WTC11 (cell line): ENCODE results near the gene PNRC1. TPM values are rescaled to one million over a fixed set of nuclear protein-coding genes. Genes with fewer than 3 reads are reported as not detected.

Experiments used
- ATAC-seq: fragments of 200-7000 bp; cut with Tn5 transposase; 2 replicates; pipeline ENCODE4 v1.10.0; 2021; ENCODE audit warnings: mild to moderate bottlenecking, moderate library complexity
- CTCF ChIA-PET: fragments of 300-600 bp; sonication (Branson Sonifier 250); formaldehyde crosslinking; loops from one replicate; lab custom pipeline; 2021; ENCODE audit warnings: antibody characterized with exemption; lab: Charles Lee
- POLR2A ChIA-PET: fragments of 350-600 bp; sonication (Branson Sonifier 250); formaldehyde crosslinking; loops from one replicate; lab custom pipeline; 2021; ENCODE audit warnings: antibody characterized with exemption; lab: Charles Lee
- DNase-seq: peaks from one replicate; pipeline ENCODE4 v3.0.0; 2021; ENCODE audit warnings: low spot score
- H3K27ac Mint-ChIP-seq: 2 replicates; pipeline ENCODE4 v1.8.0; 2021; ENCODE audit warnings: mixed read lengths
- H3K27me3 Mint-ChIP-seq: 2 replicates; pipeline ENCODE4 v1.8.0; 2021; ENCODE audit warnings: low read depth, mild to moderate bottlenecking, moderate library complexity, mixed read lengths
- H3K36me3 Mint-ChIP-seq: 2 replicates; pipeline ENCODE4 v1.8.0; 2021; ENCODE audit warnings: mixed read lengths
- H3K4me1 Mint-ChIP-seq: 2 replicates; pipeline ENCODE4 v1.8.0; 2022; ENCODE audit warnings: mixed read lengths
- H3K4me3 Mint-ChIP-seq: 2 replicates; pipeline ENCODE4 v1.8.0; 2021; ENCODE audit warnings: mild to moderate bottlenecking, moderate library complexity, mixed read lengths
- H3K9me3 Mint-ChIP-seq: 2 replicates; pipeline ENCODE4 v1.8.0; 2021; ENCODE audit warnings: mixed read lengths
- CREB1 ChIP-seq: sonication (generic); formaldehyde crosslinking; IDR thresholded peaks from 2 replicates; pipeline ENCODE4 v1.8.0; 2023; ENCODE audit warnings: mild to moderate bottlenecking, missing genetic modification reagents
- GTF2I ChIP-seq: fragments of 250-450 bp; sonication (Bioruptor Pico); conservative IDR thresholded peaks from 2 replicates; pipeline ENCODE4 v1.4.0; 2021; ENCODE audit warnings: mild to moderate bottlenecking
- IRF1 ChIP-seq: sonication (generic); formaldehyde crosslinking; IDR thresholded peaks from 2 replicates; pipeline ENCODE4 v1.8.0; 2023; ENCODE audit warnings: missing genetic modification reagents
- IRF2 ChIP-seq: sonication (generic); formaldehyde crosslinking; IDR thresholded peaks from 2 replicates; pipeline ENCODE4 v1.8.0; 2022; ENCODE audit warnings: low read depth, missing genetic modification reagents, borderline replicate concordance
- JAZF1 ChIP-seq: fragments of 250-450 bp; sonication (Bioruptor Pico); IDR thresholded peaks from 2 replicates; pipeline ENCODE4 v1.9.0; 2021; ENCODE audit warnings: moderate library complexity, mild to moderate bottlenecking, inconsistent platforms
- JUN ChIP-seq: sonication (generic); formaldehyde crosslinking; IDR thresholded peaks from 2 replicates; pipeline ENCODE4 v1.8.0; 2023; ENCODE audit warnings: mild to moderate bottlenecking, missing genetic modification reagents
- MLX ChIP-seq: sonication (generic); formaldehyde crosslinking; IDR thresholded peaks from 2 replicates; pipeline ENCODE4 v1.8.1; 2023; ENCODE audit warnings: mild to moderate bottlenecking, missing genetic modification reagents, moderate library complexity
- NFE2L1 ChIP-seq: sonication (generic); formaldehyde crosslinking; IDR thresholded peaks from 2 replicates; pipeline ENCODE4 v1.8.1; 2023; ENCODE audit warnings: missing genetic modification reagents
- NFYB ChIP-seq: sonication (generic); formaldehyde crosslinking; conservative IDR thresholded peaks from 2 replicates; pipeline ENCODE4 v1.8.0; 2022; ENCODE audit warnings: low read depth, missing genetic modification reagents
- NR2C2 ChIP-seq: sonication (generic); formaldehyde crosslinking; IDR thresholded peaks from 2 replicates; pipeline ENCODE4 v1.8.0; 2022; ENCODE audit warnings: mild to moderate bottlenecking, missing genetic modification reagents
- PRDM15 ChIP-seq: sonication (generic); formaldehyde crosslinking; IDR thresholded peaks from 2 replicates; pipeline ENCODE4 v1.8.0; 2022; ENCODE audit warnings: missing genetic modification reagents
- SOX15 ChIP-seq: fragments of 250-450 bp; sonication (Bioruptor Pico); IDR thresholded peaks from 2 replicates; pipeline ENCODE4 v1.9.0; 2021; ENCODE audit warnings: mild to moderate bottlenecking
- TCF7 ChIP-seq: sonication (generic); formaldehyde crosslinking; IDR thresholded peaks from 2 replicates; pipeline ENCODE4 v1.8.0; 2022; ENCODE audit warnings: mild to moderate bottlenecking, low read depth, missing genetic modification reagents, moderate library complexity
- TEAD4 ChIP-seq: sonication (generic); formaldehyde crosslinking; IDR thresholded peaks from 2 replicates; pipeline ENCODE4 v1.8.0; 2022; ENCODE audit warnings: mild to moderate bottlenecking, missing genetic modification reagents
- ZMAT4 ChIP-seq: fragments of 250-450 bp; sonication (Bioruptor Pico); IDR thresholded peaks from 2 replicates; pipeline ENCODE4 v1.9.0; 2021; ENCODE audit warnings: mild to moderate bottlenecking
- ZNF138 ChIP-seq: sonication (generic); formaldehyde crosslinking; conservative IDR thresholded peaks from 2 replicates; pipeline ENCODE4 v1.8.1; 2022; ENCODE audit warnings: mild to moderate bottlenecking, moderate library complexity, missing genetic modification reagents
- total RNA-seq: library from RNA; stranded (reverse); gene quantifications from 3 replicates; pipeline ENCODE4 v1.2.3, GENCODE V29; 2021
- TF ChIP-seq, protein P1 (sequence below): fragments of 250-450 bp; sonication (Bioruptor Pico); conservative IDR thresholded peaks from 2 replicates; pipeline ENCODE4 v1.9.0; 2021; ENCODE audit warnings: mild to moderate bottlenecking
- TF ChIP-seq, protein P2 (sequence below): fragments of 250-450 bp; sonication (Bioruptor Pico); IDR thresholded peaks from 2 replicates; pipeline ENCODE4 v2.1.2; 2022; ENCODE audit warnings: mild to moderate bottlenecking, moderate library complexity
- TF ChIP-seq, protein P3 (sequence below): sonication (generic); formaldehyde crosslinking; IDR thresholded peaks from 2 replicates; pipeline ENCODE4 v1.8.1; 2023; ENCODE audit warnings: mild to moderate bottlenecking, missing genetic modification reagents, moderate library complexity

The PNRC1 gene
- total RNA-seq, 1 experiment from 2014 or later: 39.0 TPM

- Mint-ChIP-seq H3K36me3 (peaks cover 13% of the 10 kb centered on the region), H3K27me3 (peaks cover 94% of the 10 kb centered on the region), H3K4me1 (peaks cover 13% of the 10 kb centered on the region), H3K9me3 (peaks cover 22% of the 10 kb centered on the region), H3K4me3 (no peak overlapping the region), H3K27ac (no peak overlapping the region)
- ChIA-PET CTCF (no interaction called here), POLR2A (no interaction called here)
- no peak for ATAC-seq
- TF ChIP-seq, protein P1, sequence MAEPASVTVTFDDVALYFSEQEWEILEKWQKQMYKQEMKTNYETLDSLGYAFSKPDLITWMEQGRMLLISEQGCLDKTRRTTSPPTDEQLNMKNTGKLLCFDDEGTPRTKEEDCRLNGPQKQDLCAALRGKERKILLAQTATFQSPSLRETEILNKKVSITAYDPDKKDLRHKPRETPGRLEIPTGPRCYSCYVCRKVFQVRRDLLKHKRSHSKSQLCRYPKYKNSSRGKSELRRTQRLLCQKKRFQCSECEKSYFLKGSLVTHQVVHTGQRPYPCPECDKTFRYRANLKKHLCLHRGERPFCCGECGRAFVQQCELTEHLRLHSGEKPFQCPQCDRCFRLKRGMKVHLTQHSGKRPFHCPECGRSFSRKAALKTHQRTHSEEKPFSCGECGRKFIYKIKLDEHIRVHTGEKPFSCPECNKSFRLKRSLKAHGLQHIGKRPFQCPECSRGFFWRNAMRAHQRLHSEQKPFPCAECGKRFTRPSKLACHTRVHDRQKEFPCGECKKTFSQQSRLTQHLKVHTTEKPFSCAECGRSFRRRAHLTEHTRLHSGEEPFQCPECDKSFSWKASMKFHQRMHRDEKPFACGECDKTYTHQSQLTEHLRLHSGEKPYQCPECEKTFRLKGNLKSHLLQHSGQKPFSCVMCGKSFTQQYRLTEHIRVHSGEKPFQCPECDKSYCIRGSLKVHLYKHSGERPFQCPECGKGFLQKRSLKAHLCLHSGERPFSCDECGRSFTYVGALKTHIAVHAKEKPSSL: no peak
- TF ChIP-seq MLX (CRISPR knock-in tag) (no peak), PRDM15 (no peak), NFE2L1 (CRISPR knock-in tag) (no peak), CREB1 (no peak), GTF2I (CRISPR knock-in tag) (no peak)
- TF ChIP-seq, protein P2, sequence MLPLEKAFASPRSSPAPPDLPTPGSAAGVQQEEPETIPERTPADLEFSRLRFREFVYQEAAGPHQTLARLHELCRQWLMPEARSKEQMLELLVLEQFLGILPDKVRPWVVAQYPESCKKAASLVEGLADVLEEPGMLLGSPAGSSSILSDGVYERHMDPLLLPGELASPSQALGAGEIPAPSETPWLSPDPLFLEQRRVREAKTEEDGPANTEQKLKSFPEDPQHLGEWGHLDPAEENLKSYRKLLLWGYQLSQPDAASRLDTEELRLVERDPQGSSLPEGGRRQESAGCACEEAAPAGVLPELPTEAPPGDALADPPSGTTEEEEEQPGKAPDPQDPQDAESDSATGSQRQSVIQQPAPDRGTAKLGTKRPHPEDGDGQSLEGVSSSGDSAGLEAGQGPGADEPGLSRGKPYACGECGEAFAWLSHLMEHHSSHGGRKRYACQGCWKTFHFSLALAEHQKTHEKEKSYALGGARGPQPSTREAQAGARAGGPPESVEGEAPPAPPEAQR (CRISPR knock-in tag): no peak
- TF ChIP-seq, protein P3, sequence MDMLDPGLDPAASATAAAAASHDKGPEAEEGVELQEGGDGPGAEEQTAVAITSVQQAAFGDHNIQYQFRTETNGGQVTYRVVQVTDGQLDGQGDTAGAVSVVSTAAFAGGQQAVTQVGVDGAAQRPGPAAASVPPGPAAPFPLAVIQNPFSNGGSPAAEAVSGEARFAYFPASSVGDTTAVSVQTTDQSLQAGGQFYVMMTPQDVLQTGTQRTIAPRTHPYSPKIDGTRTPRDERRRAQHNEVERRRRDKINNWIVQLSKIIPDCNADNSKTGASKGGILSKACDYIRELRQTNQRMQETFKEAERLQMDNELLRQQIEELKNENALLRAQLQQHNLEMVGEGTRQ (CRISPR knock-in tag): no peak
- no peak for DNase-seq
These were observed 51.5 kb downstream of the PNRC1 start for GRCh38 chr6:89132057-89132456.

- ATAC-seq (peak; percentile 81), DNase-seq (peak; percentile 29)
- TF ChIP-seq IRF2 (CRISPR knock-in tag): no peak
- TF ChIP-seq ZMAT4 (CRISPR knock-in tag): 0 out of 2 replicates have a peak, but pooled peaks have one; percentile 57
- peaks cover 7% of the 10 kb centered on the region for H3K9me3 Mint-ChIP-seq
- H3K27ac Mint-ChIP-seq: no peak overlapping the region
- ChIA-PET CTCF (interaction anchor here (1.6 kb wide), 1 partner anchor 238 kb away, joined by 5 read pairs; no protein-coding TSS in a partner anchor), POLR2A (no interaction called here)
- peaks cover 97% of the 10 kb centered on the region for H3K27me3 Mint-ChIP-seq
- peaks cover 13% of the 10 kb centered on the region for H3K4me1 Mint-ChIP-seq
- no peak overlapping the region for H3K4me3 Mint-ChIP-seq
- H3K36me3 Mint-ChIP-seq: peaks cover under 1% of the 10 kb centered on the region
These were observed 53.4 kb downstream of the PNRC1 start for GRCh38 chr6:89133981-89134380.

DNA sequence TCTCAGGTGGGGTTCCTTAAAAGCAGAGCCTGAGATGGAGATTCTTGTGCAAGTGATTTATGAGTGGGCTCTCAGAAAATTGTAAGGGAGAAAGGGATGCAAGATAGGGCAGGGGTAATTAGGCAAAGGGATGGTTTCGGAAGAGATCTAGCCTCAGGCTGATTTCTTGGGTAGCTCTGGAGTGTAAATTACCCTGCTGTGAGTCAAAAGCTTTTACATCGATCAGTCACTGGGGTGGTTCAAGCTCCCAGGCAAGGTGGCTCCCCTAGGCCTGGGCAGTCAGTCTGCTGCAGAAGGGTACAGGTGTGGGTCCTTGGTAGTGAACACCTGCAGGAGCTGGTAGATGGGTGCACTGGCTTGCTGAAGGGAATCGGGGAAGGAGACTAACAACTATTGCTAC lies 54.2 kb downstream of the PNRC1 start:
- CTCF ChIA-PET: interaction anchor here (1.0 to 1.6 kb wide), 2 partner anchors 12 to 238 kb away, joined by 3 to 5 read pairs; partner anchors contain the start of gene PM20D2
- POLR2A ChIA-PET: no interaction called here
- TF ChIP-seq JAZF1 (CRISPR knock-in tag) (no peak), SOX15 (CRISPR knock-in tag) (no peak), ZNF138 (no peak), TCF7 (no peak), IRF1 (CRISPR knock-in tag) (no peak), JUN (CRISPR knock-in tag) (no peak), NFYB (no peak), TEAD4 (CRISPR knock-in tag) (no peak), NR2C2 (CRISPR knock-in tag) (no peak)

More for the DNA sequence above, 54.2 kb downstream of the PNRC1 start:
- DNase-seq (no peak), ATAC-seq (no peak)
- no peak overlapping the region for H3K27ac Mint-ChIP-seq
- H3K4me1 Mint-ChIP-seq: peaks cover 13% of the 10 kb centered on the region
- H3K9me3 Mint-ChIP-seq: peaks cover 5% of the 10 kb centered on the region; the same call in 1 of the 2 replicates
- no peak overlapping the region for H3K4me3 Mint-ChIP-seq
- H3K36me3 Mint-ChIP-seq: no peaks in the 10 kb centered on the region
- peaks cover 99% of the 10 kb centered on the region for H3K27me3 Mint-ChIP-seq
